Neural cell (in vitro differentiated cells): ENCODE measurements around the gene SMPD1. TPM values are rescaled to one million over a fixed set of nuclear protein-coding genes. Genes with fewer than 3 reads are reported as not detected.

Experiments
- H2AFZ ChIP-seq: fragments of 200-600, 300-800 bp; sonication (generic), shearing (Covaris generic); 2 replicates; pipeline ENCODE4 v1.6.0; 2014; ENCODE audit warnings: low read depth, mild to moderate bottlenecking, antibody characterized with exemption, low read length, moderate library complexity
- H3F3A ChIP-seq: fragments of 200-600 bp; shearing (Covaris generic); 2 replicates; pipeline ENCODE4 v1.6.1; 2016; ENCODE audit warnings: mild to moderate bottlenecking, moderate library complexity, mixed read lengths, antibody characterized with exemption, low read length; ENCODE audit not compliant: insufficient read depth, poor library complexity, severe bottlenecking
- H3K27ac ChIP-seq: fragments of 200-600, 300-800 bp; sonication (generic), shearing (Covaris generic); 2 replicates; pipeline ENCODE4 v1.5.1; 2014; ENCODE audit warnings: mild to moderate bottlenecking, low read length, moderate library complexity
- H3K27me3 ChIP-seq: fragments of 300-800, 200-600 bp; sonication (generic), shearing (Covaris generic); 2 replicates; pipeline ENCODE4 v1.6.0; 2014; ENCODE audit warnings: mild to moderate bottlenecking, low read depth, low read length, moderate library complexity; ENCODE audit not compliant: insufficient read depth
- H3K36me3 ChIP-seq: fragments of 300-800, 200-600 bp; sonication (generic), shearing (Covaris generic); 2 replicates; pipeline ENCODE4 v1.5.1; 2014; ENCODE audit warnings: mild to moderate bottlenecking, antibody characterized with exemption, low read length, moderate library complexity; ENCODE audit not compliant: insufficient read depth
- H3K4me2 ChIP-seq: fragments of 300-800, 200-600 bp; sonication (generic), shearing (Covaris generic); 2 replicates; pipeline ENCODE4 v1.6.0; 2014; ENCODE audit warnings: mild to moderate bottlenecking, low read length
- H3K4me3 ChIP-seq: fragments of 300-800, 200-600 bp; sonication (generic), shearing (Covaris generic); 2 replicates; pipeline ENCODE4 v1.5.1; 2014; ENCODE audit warnings: mild to moderate bottlenecking, low read length, moderate library complexity
- H3K79me2 ChIP-seq: fragments of 200-600 bp; shearing (Covaris generic); replicated peaks from 2 replicates; pipeline ENCODE4 v1.6.0; 2014; ENCODE audit warnings: mild to moderate bottlenecking, low read length, moderate library complexity; ENCODE audit not compliant: insufficient read depth
- H3K9ac ChIP-seq: fragments of 300-800, 200-600 bp; sonication (generic), shearing (Covaris generic); 2 replicates; pipeline ENCODE4 v1.6.1; 2016; ENCODE audit warnings: mild to moderate bottlenecking, low read length, mixed read lengths
- H3K9me2 ChIP-seq: fragments of 200-600 bp; shearing (Covaris generic); 2 replicates; pipeline ENCODE4 v1.6.1; 2016; ENCODE audit warnings: mild to moderate bottlenecking, low read length, mixed read lengths; ENCODE audit not compliant: insufficient read depth
- H3K9me3 ChIP-seq: fragments of 200-600, 300-800 bp; sonication (generic), shearing (Covaris generic); 2 replicates; pipeline ENCODE4 v1.6.1; 2016; ENCODE audit warnings: mild to moderate bottlenecking, mixed run types, low read length, moderate library complexity, mixed read lengths
- H4K20me1 ChIP-seq: fragments of 200-600 bp; shearing (Covaris generic); 2 replicates; pipeline ENCODE4 v1.6.1; 2016; ENCODE audit warnings: mild to moderate bottlenecking, mixed run types; ENCODE audit not compliant: insufficient read depth
- CTCF ChIP-seq: fragments of 450-650 bp; IDR thresholded peaks from 2 replicates; pipeline ENCODE4 v1.5.1; 2014; ENCODE audit warnings: antibody characterized with exemption, mild to moderate bottlenecking, moderate library complexity; ENCODE audit not compliant: poor library complexity, severe bottlenecking
- EP300 ChIP-seq: fragments of 450-650 bp; conservative IDR thresholded peaks from 2 replicates; pipeline ENCODE4 v1.6.1; 2014; ENCODE audit warnings: antibody characterized with exemption, mild to moderate bottlenecking, moderate library complexity; ENCODE audit not compliant: poor library complexity, severe bottlenecking
- EZH2 ChIP-seq: fragments of 200-600, 300-800 bp; shearing (Covaris generic), sonication (generic); IDR thresholded peaks from 2 replicates; pipeline ENCODE4 v1.6.1; 2014; ENCODE audit warnings: antibody characterized with exemption, low read length, borderline replicate concordance, mild to moderate bottlenecking; ENCODE audit not compliant: insufficient read depth, poor library complexity, severe bottlenecking
- MXI1 ChIP-seq: fragments of 450-650 bp; conservative IDR thresholded peaks from 2 replicates; pipeline ENCODE4 v1.6.1; 2014; ENCODE audit warnings: antibody characterized with exemption, mild to moderate bottlenecking; ENCODE audit not compliant: poor library complexity, severe bottlenecking
- POLR2AphosphoS5 ChIP-seq: IDR thresholded peaks from 2 replicates; pipeline ENCODE4 v1.6.1; 2012
- RAD21 ChIP-seq: fragments of 450-650 bp; conservative IDR thresholded peaks from 2 replicates; pipeline ENCODE4 v1.6.1; 2014; ENCODE audit warnings: antibody characterized with exemption, mild to moderate bottlenecking, moderate library complexity
- REST ChIP-seq: IDR thresholded peaks from 2 replicates; pipeline ENCODE4 v1.6.1; 2012; ENCODE audit warnings: borderline replicate concordance
- SMC3 ChIP-seq: fragments of 450-650 bp; conservative IDR thresholded peaks from 2 replicates; pipeline ENCODE4 v1.6.1; 2014; ENCODE audit warnings: antibody characterized with exemption, mild to moderate bottlenecking, moderate library complexity; ENCODE audit not compliant: poor library complexity
- TAF1 ChIP-seq: IDR thresholded peaks from 2 replicates; pipeline ENCODE4 v1.6.1; 2012; ENCODE audit warnings: low read depth
- polyA plus RNA-seq: library from polyadenylated mRNA; depleted of rRNA; stranded (reverse); fragments of >200 nt; gene quantifications from 2 replicates; pipeline ENCODE4 v1.2.3, GENCODE V29; 2014

Gene SMPD1
- polyA plus RNA-seq, 1 donor from 2014 or later, result 30.0 TPM

- H3K27ac ChIP-seq, result no peak overlapping the region
- H3K9me2 ChIP-seq, result no peaks in the 10 kb centered on the region
- H3K79me2 ChIP-seq, result no peaks in the 10 kb centered on the region
- no peaks in the 10 kb centered on the region for H3F3A ChIP-seq
- no peak overlapping the region for H2AFZ ChIP-seq
- H4K20me1 ChIP-seq, result no peaks in the 10 kb centered on the region
- no peaks in the 10 kb centered on the region for H3K36me3 ChIP-seq
- H3K27me3 ChIP-seq, result no peaks in the 10 kb centered on the region
- no peaks in the 10 kb centered on the region for H3K9me3 ChIP-seq
- no peak overlapping the region for H3K4me3 ChIP-seq
- H3K4me2 ChIP-seq, result no peak overlapping the region
- TF ChIP-seq RAD21 (no peak), EZH2 (no peak), POLR2AphosphoS5 (no peak), SMC3 (no peak), REST (no peak), CTCF (no peak), EP300 (no peak), TAF1 (no peak), MXI1 (no peak)
- H3K9ac ChIP-seq, result no peak overlapping the region
Observed at GRCh38 chr11:6442441-6442840, 52.2 kb downstream of the SMPD1 start.

GRCh38 chr11:6443269-6444003 is 53.2 kb downstream of the SMPD1 start:
- Histone ChIP-seq H3K79me2 (no peaks in the 10 kb centered on the region), H3K9ac (no peak overlapping the region), H3K9me2 (no peaks in the 10 kb centered on the region), H3K9me3 (no peaks in the 10 kb centered on the region), H3F3A (no peaks in the 10 kb centered on the region), H4K20me1 (no peaks in the 10 kb centered on the region), H3K27ac (no peak overlapping the region), H2AFZ (no peak overlapping the region), H3K27me3 (no peaks in the 10 kb centered on the region), H3K4me2 (no peak overlapping the region), H3K36me3 (no peaks in the 10 kb centered on the region), H3K4me3 (no peak overlapping the region)
- no peak for TF ChIP-seq EP300
- TF ChIP-seq CTCF, result peak; percentile 67
- TF ChIP-seq RAD21, result peak; percentile 65
- TF ChIP-seq TAF1, result no peak
- TF ChIP-seq POLR2AphosphoS5, result no peak
- TF ChIP-seq SMC3, result peak; percentile 70
- TF ChIP-seq EZH2, result no peak
- no peak for TF ChIP-seq MXI1

Other genes starting within 250 kb of the SMPD1 start
- gene OR52B2, start 220.1 kb upstream of the SMPD1 start, polyA plus RNA-seq, result not detected in 2 replicates
- gene OR52W1, start 191.2 kb upstream of the SMPD1 start, polyA plus RNA-seq, result not detected in 2 replicates
- not detected in 2 replicates for gene C11orf42, start 184.9 kb upstream of the SMPD1 start, polyA plus RNA-seq
- gene FHIP1B, start 155.8 kb upstream of the SMPD1 start, polyA plus RNA-seq, result 36.0 and 72.3 TPM in 2 replicates
- gene CNGA4, start 151.4 kb upstream of the SMPD1 start, polyA plus RNA-seq, result not detected in 2 replicates
- 3.9 and 8.6 TPM in 2 replicates for gene CCKBR, start 130.6 kb upstream of the SMPD1 start, polyA plus RNA-seq
- not detected in 2 replicates for gene CAVIN3, start 70.0 kb upstream of the SMPD1 start, polyA plus RNA-seq
- gene APBB1, start 28.6 kb downstream of the SMPD1 start, polyA plus RNA-seq, result 283 and 323 TPM in 2 replicates
- gene HPX, start 50.5 kb downstream of the SMPD1 start, polyA plus RNA-seq, result 11.1 and 17.3 TPM in 2 replicates
- gene TRIM3, start 83.5 kb downstream of the SMPD1 start, polyA plus RNA-seq, result 81.7 and 120 TPM in 2 replicates
- gene ARFIP2, start 90.9 kb downstream of the SMPD1 start, polyA plus RNA-seq, result 83.7 and 89.9 TPM in 2 replicates
- gene TIMM10B, start 91.0 kb downstream of the SMPD1 start, polyA plus RNA-seq, result 21.8 and 24.9 TPM in 2 replicates
- 5.1 and 5.2 TPM in 2 replicates for gene DNHD1, start 106.8 kb downstream of the SMPD1 start, polyA plus RNA-seq
- 23.4 and 26.4 TPM in 2 replicates for gene RRP8, start 213.1 kb downstream of the SMPD1 start, polyA plus RNA-seq
- gene ILK, start 213.3 kb downstream of the SMPD1 start, polyA plus RNA-seq, result 68.8 and 81.3 TPM in 2 replicates
- 30.9 and 39.7 TPM in 2 replicates for gene TAF10, start 221.7 kb downstream of the SMPD1 start, polyA plus RNA-seq
- 3.8 and 5.3 TPM in 2 replicates for gene TPP1, start 228.9 kb downstream of the SMPD1 start, polyA plus RNA-seq